ENCODE data around the gene CASP10.

CASP10 gene

GRCh38 chr2:201196803-201197202, 13.9 kb downstream of the CASP10 start:
- DNase-seq (ENCODE audit: low spot score) = no peak

GRCh38 chr2:201197781-201198180, 14.8 kb downstream of the CASP10 start:
- no peak for DNase-seq (ENCODE audit: low spot score)

- DNase-seq (ENCODE audit: low spot score) = no peak
These were observed 16.9 kb downstream of the CASP10 start for GRCh38 chr2:201199847-201200246.

- DNase-seq (ENCODE audit: low spot score) = no peak
These were observed 17.4 kb downstream of the CASP10 start for GRCh38 chr2:201200345-201200744.

GRCh38 chr2:201201371-201201770, 18.4 kb downstream of the CASP10 start:
- no peak for DNase-seq (ENCODE audit: low spot score)

GRCh38 chr2:201203916-201204654, 21.1 kb downstream of the CASP10 start:
- peak; percentile 85 for DNase-seq (ENCODE audit: low spot score)

- no peak for DNase-seq (ENCODE audit: low spot score)
These were observed 21.9 kb downstream of the CASP10 start for GRCh38 chr2:201204655-201205514.

GRCh38 chr2:201205515-201205849, 22.5 kb downstream of the CASP10 start:
- DNase-seq (ENCODE audit: low spot score) = peak; percentile 54

GRCh38 chr2:201208563-201209252, 25.8 kb downstream of the CASP10 start:
- DNase-seq (ENCODE audit: low spot score) = no peak

GRCh38 chr2:201215963-201216362, 33.0 kb downstream of the CASP10 start:
- DNase-seq (ENCODE audit: low spot score) = no peak

- DNase-seq (ENCODE audit: low spot score) = no peak
These were observed 34.0 kb downstream of the CASP10 start for GRCh38 chr2:201216918-201217317.

- DNase-seq (ENCODE audit: low spot score) = no peak
These were observed 35.8 kb downstream of the CASP10 start for GRCh38 chr2:201218780-201219179.

- DNase-seq (ENCODE audit: low spot score) = no peak
These were observed 36.6 kb downstream of the CASP10 start for GRCh38 chr2:201219328-201220096.

GRCh38 chr2:201220102-201220570, 37.2 kb downstream of the CASP10 start:
- no peak for DNase-seq (ENCODE audit: low spot score)

GRCh38 chr2:201223089-201224073, 40.4 kb downstream of the CASP10 start:
- no peak for DNase-seq (ENCODE audit: low spot score)

GRCh38 chr2:201228271-201228911, 45.5 kb downstream of the CASP10 start:
- DNase-seq (ENCODE audit: low spot score) = peak; percentile 27

GRCh38 chr2:201228912-201229290, 46.0 kb downstream of the CASP10 start:
- DNase-seq (ENCODE audit: low spot score) = no peak

- DNase-seq (ENCODE audit: low spot score) = peak; percentile 90
These were observed 49.0 kb downstream of the CASP10 start for GRCh38 chr2:201231781-201232466.

- DNase-seq (ENCODE audit: low spot score) = no peak
These were observed 49.5 kb downstream of the CASP10 start for GRCh38 chr2:201232467-201232815.

Data from GM03348 (cell line).